Cardiac atrium fibroblast (primary cell): ENCODE results near the gene CLN3. TPM values are rescaled to one million over a fixed set of nuclear protein-coding genes. Genes with fewer than 3 reads are reported as not detected.

Source experiments
- total RNA-seq: library from RNA; depleted of rRNA; stranded (reverse); fragments of >200 nt; gene quantifications from 2 replicates; pipeline ENCODE4 v1.2.3, GENCODE V29; 2015

The CLN3 gene
- total RNA-seq: 12.6 and 24.6 TPM in 2 replicates

GRCh38 chr16:28491970-28492474, at the start of gene CLN3:
Gene CLN3 (minus strand): TSS chr16:28492074. CDS start chr16:28491759, 315 bp downstream.

DNA sequence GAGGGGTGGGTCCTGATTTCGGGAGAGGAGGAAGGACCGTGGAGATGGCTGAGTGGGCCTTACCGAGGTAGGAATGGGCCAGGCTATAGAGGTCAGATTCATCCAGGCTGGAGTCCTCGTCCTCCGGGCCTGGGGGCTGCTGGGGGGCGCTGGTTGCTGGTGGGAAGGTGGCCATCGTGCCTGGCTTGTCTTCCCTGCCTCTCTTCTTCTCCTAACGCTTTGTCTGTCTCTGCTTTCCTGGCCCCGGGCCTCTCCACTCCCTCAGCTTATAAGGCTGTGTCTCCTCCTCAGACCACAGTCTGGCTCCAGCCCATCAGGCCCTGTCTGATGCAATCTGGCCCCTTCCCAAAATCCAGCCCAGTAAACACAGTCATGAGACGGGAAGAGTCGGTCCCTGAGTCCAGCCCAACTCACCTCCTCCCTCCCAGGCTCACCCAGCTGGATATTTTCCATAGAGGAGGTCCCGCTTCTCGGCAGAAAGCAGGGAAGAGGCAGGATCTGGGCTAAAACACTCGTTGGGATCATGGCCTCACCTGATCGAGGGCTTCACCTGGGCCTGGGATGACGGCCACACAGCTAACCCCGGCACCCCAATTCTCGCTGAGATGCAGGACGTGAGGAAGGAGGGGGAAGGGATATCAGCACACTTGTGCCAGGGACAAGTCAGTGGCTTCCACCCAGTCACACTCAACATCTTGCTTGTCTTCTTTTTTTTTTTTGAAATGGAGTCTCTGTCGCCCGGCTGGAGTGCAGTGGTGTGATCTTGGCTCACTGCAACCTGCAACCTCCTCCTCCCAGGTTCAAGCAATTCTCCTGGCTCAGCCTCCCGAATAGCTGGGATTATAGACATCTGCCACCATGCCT, 47.1 kb upstream of the CLN3 start, which contains the start of gene NUPR1:
NUPR1 (minus strand) TSS at position 242 of the 864 bp plus-strand sequence; CDS start at position 175, 67 bp downstream.

GRCh38 chr16:28494121-28494851, 2.4 kb upstream of the CLN3 start, which contains the start of gene APOBR:
Gene APOBR (plus strand): TSS chr16:28494643. CDS start chr16:28494682, 39 bp downstream.

Other genes with a start within 250 kb of the CLN3 start
- not detected in 2 replicates for gene SBK1, start 199.5 kb downstream of the CLN3 start, total RNA-seq
- gene NPIPB6, start 128.6 kb downstream of the CLN3 start, total RNA-seq: 0.18 and 0.81 TPM in 2 replicates
- 104 and 153 TPM in 2 replicates for gene EIF3CL, start 88.2 kb downstream of the CLN3 start, total RNA-seq
- gene NPIPB7, start 19.7 kb downstream of the CLN3 start, total RNA-seq: not detected in 2 replicates
- not detected in 2 replicates for gene APOBR, start 2.6 kb upstream of the CLN3 start, total RNA-seq
- not detected in 2 replicates for gene IL27, start 14.8 kb upstream of the CLN3 start, total RNA-seq
- gene NUPR1, start 46.9 kb upstream of the CLN3 start, total RNA-seq: 19.1 and 57.4 TPM in 2 replicates
- gene SGF29, start 61.8 kb upstream of the CLN3 start, total RNA-seq: 8.4 and 13.9 TPM in 2 replicates
- gene SULT1A2, start 105.0 kb upstream of the CLN3 start, total RNA-seq: 4.7 and 5.5 TPM in 2 replicates
- 42.8 and 48.0 TPM in 2 replicates for gene SULT1A1, start 118.0 kb upstream of the CLN3 start, total RNA-seq
- not detected in 2 replicates for gene NPIPB8, start 146.0 kb upstream of the CLN3 start, total RNA-seq
- gene EIF3C, start 219.4 kb upstream of the CLN3 start, total RNA-seq: 156 and 183 TPM in 2 replicates